Inferior parietal cortex (tissue), 1 donor: Measurements from ENCODE around the gene NCLN.
"Not testable (repeated sequence)": the region's sequence is repeated elsewhere in the genome, so short reads cannot be mapped to it uniquely, and the experiment has no call there.

Experiments used
- DNase-seq: peaks from one replicate; pipeline ENCODE4 v3.0.0-alpha.2; 2016; ENCODE audit errors: extremely low spot score

Gene NCLN

GRCh38 chr19:3183721-3184641 lies 1.7 kb upstream of the NCLN start:
- no peak for DNase-seq

GRCh38 chr19:3184847-3185460 lies 776 bp upstream of the NCLN start:
- no peak for DNase-seq

GRCh38 chr19:3186160-3186688 lies 494 bp downstream of the NCLN start:
- no peak for DNase-seq

- DNase-seq: no peak
Measured at GRCh38 chr19:3186891-3187661, 1.3 kb downstream of the NCLN start.

- DNase-seq: no peak
Measured at GRCh38 chr19:3187662-3188511, 2.2 kb downstream of the NCLN start.

GRCh38 chr19:3188627-3189596 lies 3.2 kb downstream of the NCLN start:
- no peak for DNase-seq

GRCh38 chr19:3189702-3190469 lies 4.2 kb downstream of the NCLN start:
- no peak for DNase-seq

GRCh38 chr19:3190470-3190770 lies 4.7 kb downstream of the NCLN start:
- DNase-seq: no peak

- no peak for DNase-seq
Measured at GRCh38 chr19:3190921-3191805, 5.4 kb downstream of the NCLN start.

GRCh38 chr19:3191806-3192104 lies 6.0 kb downstream of the NCLN start:
- not testable (repeated sequence) for DNase-seq

GRCh38 chr19:3192228-3192635 lies 6.5 kb downstream of the NCLN start:
- no peak for DNase-seq

GRCh38 chr19:3192684-3193083 lies 7.0 kb downstream of the NCLN start:
- no peak for DNase-seq

GRCh38 chr19:3193256-3194105 lies 7.8 kb downstream of the NCLN start:
- DNase-seq: no peak

GRCh38 chr19:3194106-3195087 lies 8.7 kb downstream of the NCLN start:
- peak; percentile 9 for DNase-seq

- DNase-seq: no peak
Measured at GRCh38 chr19:3196064-3196932, 10.6 kb downstream of the NCLN start.

- DNase-seq: no peak
Measured at GRCh38 chr19:3196933-3197205, 11.1 kb downstream of the NCLN start.
